GM18505 (cell line): ENCODE measurements around the gene SPACA4.

ENCODE experiments used
- ATAC-seq: cut with Tn5 transposase; IDR thresholded peaks from one replicate; pipeline ENCODE4 v1.9.1; 2021; ENCODE audit not compliant: unreplicated experiment
- POLR2A ChIP-seq: IDR thresholded peaks from 4 replicates; pipeline ENCODE4 v1.6.1; 2011; ENCODE audit warnings: borderline replicate concordance; ENCODE audit not compliant: insufficient read depth, insufficient read length; ENCODE audit errors: extremely low read depth

SPACA4 gene

DNA sequence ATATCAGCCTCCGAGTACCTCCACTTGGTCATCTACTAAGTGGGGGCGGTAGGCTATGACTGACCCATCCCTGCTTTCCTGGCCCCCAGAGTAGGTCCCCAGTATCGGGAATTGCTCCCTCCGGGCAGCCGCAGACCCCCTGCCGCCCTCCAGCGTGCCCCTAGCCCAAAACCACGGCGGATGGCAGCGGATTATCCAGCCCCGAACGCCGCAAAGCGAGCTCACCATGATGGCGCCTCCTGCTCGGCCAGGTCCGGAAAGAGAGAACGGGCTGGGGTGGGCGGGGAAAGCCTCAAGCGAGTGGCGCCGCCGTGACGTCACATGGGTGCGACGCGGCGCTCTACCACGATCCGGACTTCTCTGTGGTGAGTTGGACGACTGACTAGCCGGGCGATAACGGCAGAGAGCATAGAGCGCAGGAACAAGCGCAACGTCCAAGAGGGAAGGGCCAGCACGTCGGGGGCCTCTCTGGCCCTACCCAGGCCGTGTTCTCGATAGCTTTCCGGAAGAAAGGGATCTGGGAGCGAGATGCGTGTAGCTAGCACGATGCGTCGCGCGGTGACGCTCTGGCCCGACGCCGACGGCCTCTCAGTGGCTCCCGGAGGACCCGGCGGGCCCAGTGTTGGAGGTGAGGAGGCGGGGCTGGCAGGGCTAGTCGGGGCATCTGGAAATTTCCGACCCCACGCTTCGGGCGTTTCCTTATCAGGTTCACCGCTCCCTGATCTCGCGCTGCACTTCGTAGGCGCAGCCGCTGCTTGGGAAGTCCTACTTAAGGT, 12.6 kb downstream of the SPACA4 start, which contains the start of the genes RPL18 and SPHK2:
Gene RPL18 (minus strand): TSS at position 263 of the 776 bp plus-strand sequence. CDS start 35 bp downstream, at position 228.
Gene SPHK2 (plus strand): TSS at position 591 of the 776 bp plus-strand sequence. CDS start 1,009 bp downstream, outside the sequence.
- peak; percentile 83 for ATAC-seq
- peak; percentile 98 for TF ChIP-seq POLR2A

- no peak for ATAC-seq
- TF ChIP-seq POLR2A = no peak
Measured at GRCh38 chr19:48619692-48620585, 13.4 kb downstream of the SPACA4 start.

- ATAC-seq = no peak
Measured at GRCh38 chr19:48623556-48624066, 17.1 kb downstream of the SPACA4 start.

DNA sequence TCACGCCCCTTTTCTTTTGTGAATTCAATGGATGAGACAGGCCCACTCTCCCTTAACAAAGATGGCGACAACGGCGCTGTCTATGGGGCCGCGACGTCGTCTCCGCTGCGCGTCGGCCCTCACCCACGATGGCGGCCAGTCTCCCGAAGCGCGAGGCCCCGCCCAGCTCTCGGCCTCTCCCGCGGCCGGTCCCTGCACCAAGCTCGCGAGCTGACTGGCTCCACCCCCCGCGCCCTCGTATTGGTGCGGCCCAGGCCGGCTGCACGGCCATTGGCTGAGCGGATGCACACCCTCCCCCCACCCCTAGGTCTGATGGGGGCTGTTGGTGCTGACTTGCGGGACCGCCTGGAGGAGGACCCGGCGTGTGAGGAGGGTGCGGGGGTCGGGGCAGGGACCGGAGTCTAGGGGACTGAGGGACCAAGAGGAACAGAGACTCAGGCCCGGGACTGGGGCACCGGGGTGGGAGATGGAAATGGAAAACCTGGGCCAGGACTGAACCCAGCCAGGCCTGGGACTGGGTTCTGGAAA, 17.6 kb downstream of the SPACA4 start:
- ATAC-seq = peak; percentile 59
- no peak for TF ChIP-seq POLR2A

More at GRCh38 chr19:48623556-48624066, 17.1 kb downstream of the SPACA4 start:
- no peak for TF ChIP-seq POLR2A

GRCh38 chr19:48624791-48625723, 18.5 kb downstream of the SPACA4 start:
- TF ChIP-seq POLR2A = no peak

DNA sequence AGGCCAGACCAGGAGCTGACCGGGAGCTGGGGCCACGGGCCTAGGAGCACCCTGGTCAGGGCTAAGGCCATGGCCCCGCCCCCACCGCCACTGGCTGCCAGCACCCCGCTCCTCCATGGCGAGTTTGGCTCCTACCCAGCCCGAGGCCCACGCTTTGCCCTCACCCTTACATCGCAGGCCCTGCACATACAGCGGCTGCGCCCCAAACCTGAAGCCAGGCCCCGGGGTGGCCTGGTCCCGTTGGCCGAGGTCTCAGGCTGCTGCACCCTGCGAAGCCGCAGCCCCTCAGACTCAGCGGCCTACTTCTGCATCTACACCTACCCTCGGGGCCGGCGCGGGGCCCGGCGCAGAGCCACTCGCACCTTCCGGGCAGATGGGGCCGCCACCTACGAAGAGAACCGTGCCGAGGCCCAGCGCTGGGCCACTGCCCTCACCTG, 19.4 kb downstream of the SPACA4 start:
- ATAC-seq = no peak

More at GRCh38 chr19:48624791-48625723, 18.5 kb downstream of the SPACA4 start:
- no peak for ATAC-seq

GRCh38 chr19:48627201-48627864, 20.8 kb downstream of the SPACA4 start:
- no peak for ATAC-seq
- TF ChIP-seq POLR2A = no peak

More for the DNA sequence above, 19.4 kb downstream of the SPACA4 start:
- TF ChIP-seq POLR2A = no peak

DNA sequence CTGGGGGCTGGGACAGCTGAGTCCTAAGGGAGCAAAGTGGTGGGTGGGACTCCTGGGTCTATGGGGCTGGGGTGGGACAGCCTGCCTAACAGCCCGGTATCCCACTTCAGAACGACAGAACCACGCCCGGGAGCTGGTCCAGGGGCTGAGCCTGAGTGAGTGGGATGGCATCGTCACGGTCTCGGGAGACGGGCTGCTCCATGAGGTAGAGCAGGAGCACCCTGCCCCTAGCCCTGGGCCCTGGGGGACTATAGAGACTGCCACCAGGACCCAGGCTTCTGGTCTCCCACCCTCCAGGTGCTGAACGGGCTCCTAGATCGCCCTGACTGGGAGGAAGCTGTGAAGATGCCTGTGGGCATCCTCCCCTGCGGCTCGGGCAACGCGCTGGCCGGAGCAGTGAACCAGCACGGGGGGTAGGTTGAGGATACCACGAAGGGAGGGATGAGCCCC, 21.3 kb downstream of the SPACA4 start:
- TF ChIP-seq POLR2A = no peak
- ATAC-seq = no peak

GRCh38 chr19:48628486-48629296, 22.1 kb downstream of the SPACA4 start:
- ATAC-seq = no peak
- TF ChIP-seq POLR2A = no peak

DNA sequence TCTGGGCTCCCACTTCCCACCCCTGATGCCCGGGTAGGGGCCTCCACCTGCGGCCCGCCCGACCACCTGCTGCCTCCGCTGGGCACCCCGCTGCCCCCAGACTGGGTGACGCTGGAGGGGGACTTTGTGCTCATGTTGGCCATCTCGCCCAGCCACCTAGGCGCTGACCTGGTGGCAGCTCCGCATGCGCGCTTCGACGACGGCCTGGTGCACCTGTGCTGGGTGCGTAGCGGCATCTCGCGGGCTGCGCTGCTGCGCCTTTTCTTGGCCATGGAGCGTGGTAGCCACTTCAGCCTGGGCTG, 22.7 kb downstream of the SPACA4 start:
- no peak for ATAC-seq
- no peak for TF ChIP-seq POLR2A
